Left ventricle myocardium inferior (tissue), 1 donor: ENCODE data around the gene NUAK1. TPM values are rescaled to one million over a fixed set of nuclear protein-coding genes. Genes with fewer than 3 reads are reported as not detected.

Experiments
- DNase-seq: peaks from one replicate; pipeline ENCODE4 v3.0.0-alpha.2; 2020
- H3K27ac ChIP-seq: fragments of 200-600 bp; replicated peaks from 2 replicates; pipeline ENCODE4 v1.8.0; 2021
- H3K27me3 ChIP-seq: fragments of 200-600 bp; 2 replicates; pipeline ENCODE4 v1.8.0; 2021; ENCODE audit warnings: low read depth
- H3K36me3 ChIP-seq: fragments of 200-600 bp; 2 replicates; pipeline ENCODE4 v1.8.0; 2021
- H3K4me1 ChIP-seq: fragments of 200-600 bp; 2 replicates; pipeline ENCODE4 v1.8.0; 2021
- H3K4me3 ChIP-seq: fragments of 200-600 bp; 2 replicates; pipeline ENCODE4 v1.8.0; 2021; ENCODE audit warnings: mild to moderate bottlenecking, moderate library complexity
- H3K9me3 ChIP-seq: fragments of 200-600 bp; replicated peaks from 2 replicates; pipeline ENCODE4 v1.8.0; 2021
- intact Hi-C: fragments of 100-400 bp; cut with micrococcal nuclease; formaldehyde crosslinking; loops from one replicate; pipeline ENCODE4 v1.11.0; 2022
- long read RNA-seq: library from polyadenylated mRNA; unstranded; transcript quantifications from one replicate; pipeline ENCODE4 v2.0.0, GENCODE V29; 2021
- total RNA-seq: library from RNA; stranded (reverse); fragmentation: NEBNext Ultra II Directional; extraction: Animal tissue kit (Norgen Biotek cat#: 25700); gene quantifications from one replicate; pipeline ENCODE4 v1.2.1, GENCODE V29; 2021
- TF ChIP-seq, protein P1 (sequence below): fragments of 200-600 bp; IDR thresholded peaks from 2 replicates; pipeline ENCODE4 v1.8.0; 2021; ENCODE audit warnings: antibody characterized with exemption, mild to moderate bottlenecking, borderline replicate concordance
- donor health status: DM: no; HTN: yes; CAD: no; lungs with severe emphysema.

The NUAK1 gene
- total RNA-seq, result 42.1 TPM
- long read RNA-seq, full-length matches to known transcripts, result 24 of 63 reads
- long read RNA-seq, partial matches to known transcripts, result 5 of 63 reads
- long read RNA-seq, other reads (novel, unspliced or antisense), result 34 of 63 reads

DNA sequence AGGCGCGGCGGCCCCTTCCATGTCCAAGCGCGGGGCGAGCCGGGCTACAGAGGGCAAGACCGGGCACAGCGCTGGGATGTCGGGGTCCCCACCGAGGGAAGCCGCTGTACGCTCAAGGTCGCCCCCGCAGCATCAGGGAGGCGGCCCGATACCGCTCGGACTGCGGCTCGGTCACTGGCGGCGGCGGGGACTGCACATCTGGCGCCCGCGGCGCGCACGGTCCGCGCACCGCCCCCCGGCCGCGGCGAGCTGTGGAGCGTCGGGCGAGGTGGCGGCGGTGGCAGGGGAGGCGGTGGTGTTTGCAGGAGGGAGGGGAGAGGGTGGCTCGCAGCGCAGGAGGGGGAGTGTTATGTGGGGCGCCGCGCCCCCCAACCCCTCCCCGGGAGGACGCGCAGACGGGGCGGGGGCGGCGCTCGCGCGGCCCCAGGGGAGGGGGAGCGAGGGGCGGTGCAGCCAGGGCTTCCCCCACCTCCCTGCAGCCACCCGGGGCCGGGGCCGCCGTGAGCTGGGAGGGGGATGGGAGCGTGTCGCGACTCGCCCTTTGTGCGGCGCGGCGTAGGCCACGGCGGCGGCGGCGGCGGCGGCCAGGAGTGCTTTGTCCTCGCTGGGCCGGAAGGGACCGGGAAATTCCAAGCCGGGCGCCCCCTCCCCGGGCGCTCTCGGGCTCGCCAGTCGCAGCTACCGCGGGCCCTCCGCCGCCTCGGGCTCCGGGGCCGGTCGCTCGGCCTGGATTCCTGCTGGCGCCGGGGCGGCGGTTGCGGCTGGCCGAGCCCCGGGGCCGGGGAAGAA lies at the start of gene NUAK1:
Gene NUAK1, minus strand, starts transcription at position 322 of the 789 bp plus-strand sequence. Its CDS starts 301 bp downstream, at position 21.
- H3K9me3 ChIP-seq, result no peaks in the 10 kb centered on the region
- H3K4me3 ChIP-seq, result peak within 1 kb of the TSS; percentile 95
- H3K36me3 ChIP-seq, result no peaks in the 10 kb centered on the region
- H3K4me1 ChIP-seq, result peaks cover 92% of the 10 kb centered on the region
- no peaks in the 10 kb centered on the region for H3K27me3 ChIP-seq
- peak within 1 kb of the TSS; percentile 98 for H3K27ac ChIP-seq
- intact Hi-C loops, result no loop called here
- peak; percentile 82 for DNase-seq
- TF ChIP-seq, protein P1, sequence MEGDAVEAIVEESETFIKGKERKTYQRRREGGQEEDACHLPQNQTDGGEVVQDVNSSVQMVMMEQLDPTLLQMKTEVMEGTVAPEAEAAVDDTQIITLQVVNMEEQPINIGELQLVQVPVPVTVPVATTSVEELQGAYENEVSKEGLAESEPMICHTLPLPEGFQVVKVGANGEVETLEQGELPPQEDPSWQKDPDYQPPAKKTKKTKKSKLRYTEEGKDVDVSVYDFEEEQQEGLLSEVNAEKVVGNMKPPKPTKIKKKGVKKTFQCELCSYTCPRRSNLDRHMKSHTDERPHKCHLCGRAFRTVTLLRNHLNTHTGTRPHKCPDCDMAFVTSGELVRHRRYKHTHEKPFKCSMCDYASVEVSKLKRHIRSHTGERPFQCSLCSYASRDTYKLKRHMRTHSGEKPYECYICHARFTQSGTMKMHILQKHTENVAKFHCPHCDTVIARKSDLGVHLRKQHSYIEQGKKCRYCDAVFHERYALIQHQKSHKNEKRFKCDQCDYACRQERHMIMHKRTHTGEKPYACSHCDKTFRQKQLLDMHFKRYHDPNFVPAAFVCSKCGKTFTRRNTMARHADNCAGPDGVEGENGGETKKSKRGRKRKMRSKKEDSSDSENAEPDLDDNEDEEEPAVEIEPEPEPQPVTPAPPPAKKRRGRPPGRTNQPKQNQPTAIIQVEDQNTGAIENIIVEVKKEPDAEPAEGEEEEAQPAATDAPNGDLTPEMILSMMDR, result peak; percentile 32

DNA sequence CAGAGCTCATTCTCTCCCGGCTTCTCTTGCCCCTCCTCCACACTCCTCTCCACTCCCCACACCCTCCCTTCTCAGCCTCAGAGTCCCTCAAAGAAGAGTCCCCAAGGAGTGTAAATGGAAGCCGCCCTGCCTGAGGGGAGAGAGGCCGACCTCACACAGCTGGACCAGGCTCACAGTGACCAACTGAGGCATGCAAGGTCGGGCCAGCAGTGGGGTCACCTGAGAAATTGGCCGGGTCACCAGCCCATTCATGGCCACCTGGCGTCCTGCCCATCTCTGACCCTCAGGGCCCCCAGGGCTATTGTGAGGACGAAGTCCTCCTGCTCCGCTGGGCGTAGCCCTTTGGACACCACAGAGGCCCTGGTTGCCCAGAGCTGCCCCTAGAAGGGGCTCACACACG lies 49.5 kb upstream of the NUAK1 start:
- Histone ChIP-seq H3K4me3 (no peak overlapping the region), H3K27ac (no peak overlapping the region), H3K27me3 (no peaks in the 10 kb centered on the region), H3K36me3 (no peaks in the 10 kb centered on the region), H3K9me3 (no peaks in the 10 kb centered on the region), H3K4me1 (peaks cover 8% of the 10 kb centered on the region)
- DNase-seq, result no peak
- intact Hi-C loops, result no loop called here
- TF ChIP-seq, protein P1, result no peak

DNA sequence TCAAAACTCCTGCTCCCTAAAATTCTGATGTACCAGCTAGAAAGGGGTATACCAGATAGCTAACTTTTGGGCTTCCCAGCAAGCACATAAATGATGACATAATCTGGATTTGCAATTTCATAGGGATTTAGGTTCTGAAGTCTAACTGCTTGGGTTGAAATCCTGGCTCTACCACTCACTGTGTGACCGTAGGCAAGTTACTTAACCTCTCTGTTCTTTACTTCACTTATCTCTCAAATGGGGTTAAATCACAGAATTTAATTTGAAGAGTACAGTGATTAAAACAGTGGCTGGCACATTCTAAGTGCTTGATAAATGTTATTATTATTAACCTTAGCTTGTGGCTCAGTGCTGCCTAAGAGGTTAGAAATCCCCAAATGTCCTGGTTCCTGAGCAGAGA lies 49.1 kb upstream of the NUAK1 start:
- H3K36me3 ChIP-seq, result no peaks in the 10 kb centered on the region
- H3K9me3 ChIP-seq, result no peaks in the 10 kb centered on the region
- TF ChIP-seq, protein P1, result no peak
- DNase-seq, result no peak
- no peak overlapping the region for H3K27ac ChIP-seq
- intact Hi-C loops, result no loop called here
- no peak overlapping the region for H3K4me3 ChIP-seq
- H3K4me1 ChIP-seq, result peaks cover 4% of the 10 kb centered on the region
- H3K27me3 ChIP-seq, result no peaks in the 10 kb centered on the region

DNA sequence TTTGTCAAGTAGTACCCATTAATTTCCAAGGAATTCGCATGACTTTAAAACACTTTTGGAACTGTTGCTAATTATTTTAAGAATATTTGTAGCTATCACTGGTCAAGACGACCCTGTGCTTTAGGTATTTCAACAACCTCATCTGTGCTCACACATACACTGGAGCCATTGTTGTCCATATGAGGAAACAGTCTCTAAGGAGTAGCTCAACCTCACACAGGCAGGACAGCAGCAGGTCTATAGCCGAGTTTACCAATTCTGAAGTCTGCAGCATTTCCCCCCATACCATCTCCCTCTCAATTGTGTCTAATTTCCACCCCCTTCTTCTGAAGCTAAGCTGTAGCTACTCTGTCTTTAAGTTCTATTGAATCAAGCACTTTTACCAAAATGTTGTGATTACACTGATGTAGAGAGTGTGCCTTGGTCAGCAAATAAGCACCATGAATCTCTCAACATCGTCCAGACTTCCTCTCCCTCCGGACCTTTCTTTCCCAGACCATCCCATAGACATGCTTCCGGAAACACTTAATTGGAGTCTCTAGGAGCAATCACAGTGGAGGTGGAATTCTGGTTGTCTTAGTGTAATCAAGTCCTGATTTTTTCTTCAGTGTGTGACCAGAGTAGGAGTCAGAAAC lies 48.5 kb upstream of the NUAK1 start:
- intact Hi-C loops, result no loop called here
- TF ChIP-seq, protein P1, result no peak
- Histone ChIP-seq H3K27ac (no peak overlapping the region), H3K27me3 (no peaks in the 10 kb centered on the region), H3K9me3 (no peaks in the 10 kb centered on the region), H3K36me3 (no peaks in the 10 kb centered on the region), H3K4me1 (peaks cover 4% of the 10 kb centered on the region), H3K4me3 (no peak overlapping the region)
- DNase-seq, result no peak

DNA sequence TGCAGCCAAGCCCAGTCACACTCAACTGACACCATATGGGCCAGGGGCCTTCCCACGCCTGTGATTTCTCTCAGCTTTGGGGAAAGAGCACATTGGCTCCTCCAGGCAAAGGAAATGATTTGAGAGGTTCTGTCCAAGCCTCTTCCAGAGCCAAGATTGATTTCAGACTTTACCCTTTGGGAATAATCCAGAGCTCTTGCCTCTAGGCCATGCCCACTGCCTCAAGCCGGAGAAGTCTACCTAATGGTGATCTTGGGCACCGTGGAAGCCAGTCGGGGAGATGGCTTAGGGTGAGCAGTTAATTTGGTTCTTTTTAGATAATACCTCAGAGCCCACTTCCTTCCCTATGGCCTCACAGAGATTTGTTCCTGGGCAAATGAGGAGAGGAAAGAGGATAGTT lies 45.0 kb upstream of the NUAK1 start:
- Histone ChIP-seq H3K36me3 (no peaks in the 10 kb centered on the region), H3K27me3 (no peaks in the 10 kb centered on the region), H3K4me3 (no peak overlapping the region), H3K27ac (no peak overlapping the region), H3K9me3 (no peaks in the 10 kb centered on the region), H3K4me1 (peaks cover 9% of the 10 kb centered on the region)
- DNase-seq, result no peak
- intact Hi-C loops, result no loop called here
- TF ChIP-seq, protein P1, result no peak
